ENCODE results near the gene SULT1A1. TPM values are rescaled to one million over a fixed set of nuclear protein-coding genes. Genes with fewer than 3 reads are reported as not detected.
"Not testable (repeated sequence)": the region's sequence is repeated elsewhere in the genome, so short reads cannot be mapped to it uniquely, and the experiment has no call there.

SULT1A1 gene
- total RNA-seq, 2 donors from 2014 or later, result 61.7 to 150 TPM

- Histone ChIP-seq H3K27ac (no peak overlapping the region), H3K36me3 (no peaks in the 10 kb centered on the region), H3K27me3 (no peaks in the 10 kb centered on the region), H3K9ac (ENCODE audit: low read depth in 2 of 2, low read length in 2 of 2) (no peak overlapping the region), H3K4me3 (no peak overlapping the region), H3K9me3 (no peaks in the 10 kb centered on the region), H3K4me1 (no peaks in the 10 kb centered on the region)
- DNase-seq, result no peak
- intact Hi-C loops (cut with DNase I), result no loop called here
- TF ChIP-seq CTCF (IDR thresholded peaks at IDR 0.05), result no peak
These were observed 42.6 kb downstream of the SULT1A1 start for GRCh38 chr16:28567292-28567691.

GRCh38 chr16:28566233-28566925, 43.5 kb downstream of the SULT1A1 start:
- H3K9ac ChIP-seq (ENCODE audit: low read depth in 2 of 2, low read length in 2 of 2); H3K4me3 ChIP-seq; intact Hi-C loops (cut with DNase I): not testable (repeated sequence)

GRCh38 chr16:28563218-28563617, 46.6 kb downstream of the SULT1A1 start:
- H3K36me3 ChIP-seq, result no peaks in the 10 kb centered on the region
- no peak overlapping the region for H3K27ac ChIP-seq
- H3K9ac ChIP-seq (ENCODE audit: low read depth in 2 of 2, low read length in 2 of 2), result no peak overlapping the region
- intact Hi-C loops (cut with DNase I), result no loop called here
- no peak overlapping the region for H3K4me3 ChIP-seq
- DNase-seq, result no peak
- no peaks in the 10 kb centered on the region for H3K9me3 ChIP-seq
- H3K4me1 ChIP-seq, result no peaks in the 10 kb centered on the region
- TF ChIP-seq CTCF (IDR thresholded peaks at IDR 0.05), result no peak
- no peaks in the 10 kb centered on the region for H3K27me3 ChIP-seq

More at GRCh38 chr16:28566233-28566925, 43.5 kb downstream of the SULT1A1 start:
- not testable (repeated sequence) for H3K27me3 ChIP-seq, H3K4me1 ChIP-seq, H3K9me3 ChIP-seq, H3K27ac ChIP-seq, H3K36me3 ChIP-seq, DNase-seq

GRCh38 chr16:28562199-28562598, 47.6 kb downstream of the SULT1A1 start:
- Histone ChIP-seq H3K36me3 (no peaks in the 10 kb centered on the region), H3K9ac (ENCODE audit: low read depth in 2 of 2, low read length in 2 of 2) (no peak overlapping the region), H3K4me3 (no peak overlapping the region), H3K9me3 (no peaks in the 10 kb centered on the region), H3K4me1 (no peaks in the 10 kb centered on the region), H3K27ac (no peak overlapping the region), H3K27me3 (no peaks in the 10 kb centered on the region)
- intact Hi-C loops (cut with DNase I), result no loop called here
- no peak for TF ChIP-seq CTCF (IDR thresholded peaks at IDR 0.05)
- no peak for DNase-seq

GRCh38 chr16:28561557-28562187, 48.2 kb downstream of the SULT1A1 start:
- Histone ChIP-seq H3K27ac (no peak overlapping the region), H3K4me3 (no peak overlapping the region), H3K9me3 (no peaks in the 10 kb centered on the region), H3K36me3 (no peaks in the 10 kb centered on the region), H3K27me3 (no peaks in the 10 kb centered on the region), H3K9ac (ENCODE audit: low read depth in 2 of 2, low read length in 2 of 2) (no peak overlapping the region), H3K4me1 (no peaks in the 10 kb centered on the region)
- DNase-seq, result no peak
- no peak for TF ChIP-seq CTCF (IDR thresholded peaks at IDR 0.05)
- intact Hi-C loops (cut with DNase I), result no loop called here

- Histone ChIP-seq H3K4me3 (no peak overlapping the region), H3K9me3 (no peaks in the 10 kb centered on the region), H3K4me1 (peaks cover 4% of the 10 kb centered on the region), H3K36me3 (no peaks in the 10 kb centered on the region), H3K27me3 (no peaks in the 10 kb centered on the region), H3K27ac (no peak overlapping the region), H3K9ac (ENCODE audit: low read depth in 2 of 2, low read length in 2 of 2) (no peak overlapping the region)
- no peak for TF ChIP-seq CTCF (IDR thresholded peaks at IDR 0.05)
- intact Hi-C loops (cut with DNase I), result no loop called here
- DNase-seq, result no peak
These were observed 51.4 kb downstream of the SULT1A1 start for GRCh38 chr16:28558456-28558855.

All from colonic mucosa (tissue), 4 donors.